Adrenal gland (tissue), 5 donors: ENCODE results near the gene NUP85.

ENCODE experiments used
- POLR2A ChIP-seq, 2 donors: fragments of 450-650 bp; IDR thresholded peaks; one replicate each; pipeline ENCODE4 v1.6.1; 2017; ENCODE audit warnings: antibody characterized with exemption in 2 of 2, mild to moderate bottlenecking in 2 of 2, moderate library complexity in 1 of 2
- TF ChIP-seq, protein P1 (sequence below), 6 experiments: fragments of 450-650 bp in 4 of 6; fragments of 200-600 bp in 2 of 6; sonication (generic) in 1 of 6; IDR thresholded peaks; 1 replicate in 5 of 6; 2 replicates in 1 of 6; pipeline versions ENCODE4 v1.5.1 to v1.8.0; 2016 to 2021; ENCODE audit warnings: antibody characterized with exemption in 6 of 6, mild to moderate bottlenecking in 2 of 6, moderate library complexity in 1 of 6
- donor health status: DM: no; HTN: no; CAD: no.

DNA sequence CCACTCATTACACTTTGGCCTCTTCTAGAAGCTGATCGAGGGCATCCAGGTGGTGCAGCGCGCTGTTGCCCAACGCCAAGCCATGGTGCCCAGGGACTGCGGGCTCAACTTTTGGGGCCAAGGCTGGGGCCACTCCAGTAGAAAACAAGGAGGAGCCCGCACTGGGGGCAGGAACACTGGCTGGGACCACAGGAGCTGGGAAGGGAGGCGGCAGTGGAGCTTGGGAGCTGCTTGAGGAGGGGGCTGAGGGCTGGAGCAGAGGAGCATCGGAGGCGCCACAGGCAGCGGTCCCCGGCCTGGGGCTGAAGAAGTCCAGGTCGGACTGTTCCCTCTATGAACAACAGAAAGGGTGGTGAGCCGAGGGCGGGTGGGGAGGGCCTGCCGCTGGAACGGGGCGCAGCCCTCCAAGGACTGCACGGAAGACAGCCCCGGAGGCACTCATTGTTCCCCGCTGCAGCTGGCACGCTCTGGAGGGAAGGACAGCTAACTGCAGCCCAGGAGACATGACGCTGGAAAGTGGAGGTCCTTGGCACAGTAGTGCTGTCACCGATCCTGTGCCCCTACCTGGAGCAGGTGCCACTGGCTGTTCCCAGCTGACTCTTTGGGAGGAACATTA is 34.4 kb downstream of the NUP85 start:
- no peak for TF ChIP-seq POLR2A (IDR thresholded peaks at IDR 0.05)
- TF ChIP-seq, protein P1, sequence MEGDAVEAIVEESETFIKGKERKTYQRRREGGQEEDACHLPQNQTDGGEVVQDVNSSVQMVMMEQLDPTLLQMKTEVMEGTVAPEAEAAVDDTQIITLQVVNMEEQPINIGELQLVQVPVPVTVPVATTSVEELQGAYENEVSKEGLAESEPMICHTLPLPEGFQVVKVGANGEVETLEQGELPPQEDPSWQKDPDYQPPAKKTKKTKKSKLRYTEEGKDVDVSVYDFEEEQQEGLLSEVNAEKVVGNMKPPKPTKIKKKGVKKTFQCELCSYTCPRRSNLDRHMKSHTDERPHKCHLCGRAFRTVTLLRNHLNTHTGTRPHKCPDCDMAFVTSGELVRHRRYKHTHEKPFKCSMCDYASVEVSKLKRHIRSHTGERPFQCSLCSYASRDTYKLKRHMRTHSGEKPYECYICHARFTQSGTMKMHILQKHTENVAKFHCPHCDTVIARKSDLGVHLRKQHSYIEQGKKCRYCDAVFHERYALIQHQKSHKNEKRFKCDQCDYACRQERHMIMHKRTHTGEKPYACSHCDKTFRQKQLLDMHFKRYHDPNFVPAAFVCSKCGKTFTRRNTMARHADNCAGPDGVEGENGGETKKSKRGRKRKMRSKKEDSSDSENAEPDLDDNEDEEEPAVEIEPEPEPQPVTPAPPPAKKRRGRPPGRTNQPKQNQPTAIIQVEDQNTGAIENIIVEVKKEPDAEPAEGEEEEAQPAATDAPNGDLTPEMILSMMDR (IDR thresholded peaks at IDR 0.05): no peak
